CD4-positive, alpha-beta T cell treated with Interleukin-6 at 100 ng/mL for 8 hours (primary cell): Measurements from ENCODE around the gene GH1.
"Not testable (repeated sequence)": the region's sequence is repeated elsewhere in the genome, so short reads cannot be mapped to it uniquely, and the experiment has no call there.

Source experiments
- DNase-seq: peaks from one replicate; pipeline ENCODE4 v3.0.0-alpha.2; 2020; ENCODE audit warnings: mixed read lengths, low spot score

The GH1 gene

DNA sequence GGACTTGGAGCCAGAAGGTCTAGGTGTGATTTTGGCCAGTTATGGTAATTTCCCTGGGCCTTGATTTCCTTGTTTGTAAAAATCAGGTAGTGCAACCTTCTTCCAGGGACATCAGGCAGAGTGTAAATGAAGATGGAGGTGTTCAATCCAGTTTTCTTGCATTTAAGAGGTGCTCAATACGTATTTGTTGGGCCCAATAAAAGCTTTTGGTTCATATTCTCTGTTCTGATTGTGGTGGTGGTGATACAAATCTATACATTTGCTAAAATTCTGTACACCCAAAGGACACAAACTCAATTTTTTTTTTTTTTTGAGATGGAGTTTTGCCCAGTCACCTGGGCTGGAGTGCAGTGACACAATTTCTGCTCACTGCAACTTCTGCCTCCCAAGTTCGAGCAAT, 7.5 kb upstream of the GH1 start:
- no peak for DNase-seq

DNA sequence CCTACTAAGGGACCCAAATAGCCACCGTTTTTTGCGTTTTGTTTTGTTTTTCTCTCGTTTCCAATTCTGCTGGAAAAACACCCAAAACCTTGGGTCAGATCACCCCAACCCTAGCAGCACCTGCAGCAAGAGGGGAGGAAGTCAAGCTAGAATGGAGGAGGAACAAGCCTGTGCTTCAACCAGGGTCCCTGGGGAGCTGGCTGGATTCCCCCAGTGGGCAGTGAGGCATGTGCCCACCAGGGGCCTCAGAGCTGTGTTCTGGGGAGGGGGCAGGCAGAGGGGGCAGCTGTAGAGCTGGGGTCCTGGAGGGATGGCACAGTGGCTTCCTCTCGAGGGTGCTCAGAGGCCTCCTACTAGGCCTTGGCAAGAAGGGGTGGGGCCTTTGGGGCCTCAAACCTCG, 7.0 kb upstream of the GH1 start:
- no peak for DNase-seq

DNA sequence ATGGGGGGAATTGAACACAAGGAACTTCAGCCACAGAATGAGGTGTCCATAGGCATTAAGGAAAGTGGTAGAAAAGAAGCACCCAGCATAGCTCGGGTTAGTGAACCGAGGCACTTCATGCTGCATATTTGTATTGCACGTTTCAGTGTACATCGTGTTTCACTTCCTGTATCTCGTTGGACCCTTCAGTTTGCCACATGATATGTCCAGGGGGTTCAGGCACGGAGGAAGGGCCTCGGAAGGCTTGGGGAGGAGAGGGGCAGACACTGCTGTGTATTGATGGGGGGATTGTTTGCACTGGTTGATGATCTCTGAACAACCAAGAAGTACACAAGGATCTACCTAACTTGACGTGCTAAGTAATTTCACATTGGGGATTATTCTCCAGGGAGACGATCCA, 3.8 kb upstream of the GH1 start:
- not testable (repeated sequence) for DNase-seq

DNA sequence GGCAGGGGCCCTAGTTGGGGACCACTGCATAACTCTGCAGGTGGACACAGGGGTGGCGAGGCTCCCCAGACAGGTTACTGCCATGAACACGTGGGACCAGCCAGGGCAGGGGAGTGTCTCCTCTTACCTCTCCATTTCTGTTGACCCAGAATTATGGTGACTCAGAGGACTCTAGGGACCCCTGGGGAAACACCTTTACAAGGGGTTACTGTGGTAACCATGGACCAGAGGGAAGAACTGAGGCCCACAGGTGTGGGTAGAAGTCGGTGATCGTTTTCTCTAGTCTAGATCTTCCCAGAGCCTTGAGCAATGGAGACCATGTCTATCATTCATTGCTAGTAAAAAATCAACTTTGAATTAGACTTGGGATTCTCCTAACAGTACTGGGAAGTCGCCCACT, 2.1 kb upstream of the GH1 start:
- not testable (repeated sequence) for DNase-seq

DNA sequence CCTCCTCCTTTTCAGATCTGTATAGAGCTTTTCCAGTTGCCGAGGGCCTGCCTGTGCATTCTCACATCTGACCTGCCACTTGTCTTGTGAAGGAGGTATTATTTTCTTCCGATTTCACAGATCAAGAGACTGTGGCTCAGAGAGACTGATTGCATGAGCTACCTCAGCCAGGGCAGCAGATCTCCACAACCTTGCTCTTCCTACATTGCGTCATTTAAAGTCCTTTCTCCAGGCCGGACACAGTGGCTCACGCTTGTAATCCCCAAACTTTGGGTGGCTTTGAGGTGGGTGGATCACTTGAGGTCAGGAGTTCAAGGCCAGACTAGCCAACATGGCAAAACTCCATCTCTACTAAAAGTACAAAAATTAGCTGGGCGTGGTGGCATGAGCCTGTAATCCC, 1.4 kb upstream of the GH1 start:
- not testable (repeated sequence) for DNase-seq

DNA sequence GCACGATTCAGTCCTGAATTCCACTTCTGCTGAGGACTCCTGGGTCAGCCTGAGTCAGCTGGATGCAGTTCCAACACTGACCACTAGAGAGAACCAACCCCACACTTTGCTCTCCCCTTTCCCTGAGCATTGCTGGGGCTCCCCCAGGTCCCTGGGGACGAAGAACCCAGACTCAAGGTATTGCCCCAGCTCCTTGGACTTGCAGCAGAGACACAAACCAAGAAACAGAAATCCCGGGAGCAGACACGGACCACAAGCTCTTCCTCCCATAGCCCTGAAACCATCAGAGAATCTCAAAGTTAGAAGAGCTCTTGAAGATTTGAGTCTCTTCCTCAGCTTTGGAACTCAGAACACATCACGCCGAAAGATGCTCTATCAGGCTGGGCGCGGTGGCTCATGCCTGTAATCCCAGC, 678 bp upstream of the GH1 start:
- DNase-seq: peak; percentile 75

DNA sequence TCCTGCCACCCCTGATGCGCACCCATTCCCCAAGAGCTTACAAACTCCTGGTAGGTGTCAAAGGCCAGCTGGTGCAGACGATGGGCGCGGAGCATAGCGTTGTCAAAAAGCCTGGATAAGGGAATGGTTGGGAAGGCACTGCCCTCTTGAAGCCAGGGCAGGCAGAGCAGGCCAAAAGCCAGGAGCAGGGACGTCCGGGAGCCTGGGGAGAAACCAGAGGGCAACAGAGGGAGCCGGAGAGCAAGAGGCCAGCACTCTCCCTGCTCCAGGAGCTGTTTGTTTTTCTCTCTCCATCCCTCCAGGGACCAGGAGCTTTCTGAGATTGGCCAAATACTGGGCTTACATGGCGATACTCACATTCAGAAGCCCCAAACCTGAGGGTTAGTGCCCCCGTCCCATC, 334 bp downstream of the GH1 start:
- no peak for DNase-seq

DNA sequence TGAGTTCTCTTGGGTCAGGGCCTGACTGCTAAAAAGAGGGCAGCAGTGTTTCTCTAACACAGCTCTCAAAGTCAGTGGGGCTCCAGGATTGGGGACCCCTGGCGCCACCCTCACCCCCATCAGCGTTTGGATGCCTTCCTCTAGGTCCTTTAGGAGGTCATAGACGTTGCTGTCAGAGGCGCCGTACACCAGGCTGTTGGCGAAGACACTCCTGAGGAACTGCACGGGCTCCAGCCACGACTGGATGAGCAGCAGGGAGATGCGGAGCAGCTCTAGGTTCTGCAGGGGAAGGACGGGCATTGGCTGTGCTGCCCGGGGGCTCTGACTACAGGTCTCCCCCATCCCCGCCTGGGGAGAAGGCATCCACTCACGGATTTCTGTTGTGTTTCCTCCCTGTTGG, 993 bp downstream of the GH1 start:
- DNase-seq: no peak

DNA sequence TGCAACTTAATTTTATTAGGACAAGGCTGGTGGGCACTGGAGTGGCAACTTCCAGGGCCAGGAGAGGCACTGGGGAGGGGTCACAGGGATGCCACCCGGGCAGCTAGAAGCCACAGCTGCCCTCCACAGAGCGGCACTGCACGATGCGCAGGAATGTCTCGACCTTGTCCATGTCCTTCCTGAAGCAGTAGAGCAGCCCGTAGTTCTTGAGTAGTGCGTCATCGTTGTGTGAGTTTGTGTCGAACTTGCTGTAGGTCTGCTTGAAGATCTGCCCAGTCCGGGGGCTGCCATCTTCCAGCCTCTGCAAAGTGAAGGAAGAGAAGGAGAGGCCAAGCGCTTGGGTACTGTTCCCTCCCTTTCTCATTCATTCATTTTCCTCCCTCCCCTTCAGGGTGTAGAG, 1.4 kb downstream of the GH1 start:
- DNase-seq: not testable (repeated sequence)

DNA sequence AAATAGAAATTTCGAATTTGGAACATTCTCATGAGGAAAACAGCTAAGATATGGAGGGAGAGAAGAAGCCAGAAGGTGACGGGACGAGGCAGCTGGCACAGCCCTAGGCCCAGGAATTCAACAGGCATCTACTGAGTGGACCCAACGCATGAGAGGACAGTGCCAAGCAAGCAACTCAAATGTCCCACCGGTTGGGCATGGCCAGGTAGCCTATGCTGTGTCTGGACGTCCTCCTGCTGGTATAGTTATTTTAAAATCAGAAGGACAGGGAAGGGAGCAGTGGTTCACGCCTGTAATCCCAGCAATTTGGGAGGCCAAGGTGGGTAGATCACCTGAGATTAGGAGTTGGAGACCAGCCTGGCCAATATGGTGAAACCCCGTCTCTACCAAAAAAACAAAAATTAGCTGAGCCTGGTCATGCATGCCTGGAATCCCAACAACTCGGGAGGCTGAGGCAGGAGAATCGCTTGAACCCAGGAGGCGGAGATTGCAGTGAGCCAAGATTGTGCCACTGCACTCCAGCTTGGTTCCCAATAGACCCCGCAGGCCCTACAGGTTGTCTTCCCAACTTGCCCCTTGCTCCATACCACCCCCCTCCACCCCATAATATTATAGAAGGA, 2.0 kb downstream of the GH1 start:
- no peak for DNase-seq

DNA sequence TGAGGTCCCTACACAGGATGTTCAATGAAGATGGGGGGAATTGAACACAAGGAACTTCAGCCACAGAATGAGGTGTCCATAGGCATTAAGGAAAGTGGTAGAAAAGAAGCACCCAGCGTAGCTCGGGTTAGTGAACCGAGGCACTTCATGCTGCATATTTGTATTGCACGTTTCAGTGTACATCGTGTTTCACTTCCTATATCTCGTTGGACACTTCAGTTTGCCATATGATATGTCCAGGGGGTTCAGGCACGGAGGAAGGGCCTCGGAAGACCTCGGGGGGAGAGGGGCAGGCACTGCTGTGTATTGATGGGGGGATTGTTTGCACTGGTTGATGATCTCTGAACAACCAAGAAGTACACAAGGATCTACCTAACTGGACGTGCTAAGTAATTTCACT, 2.9 kb downstream of the GH1 start:
- not testable (repeated sequence) for DNase-seq

DNA sequence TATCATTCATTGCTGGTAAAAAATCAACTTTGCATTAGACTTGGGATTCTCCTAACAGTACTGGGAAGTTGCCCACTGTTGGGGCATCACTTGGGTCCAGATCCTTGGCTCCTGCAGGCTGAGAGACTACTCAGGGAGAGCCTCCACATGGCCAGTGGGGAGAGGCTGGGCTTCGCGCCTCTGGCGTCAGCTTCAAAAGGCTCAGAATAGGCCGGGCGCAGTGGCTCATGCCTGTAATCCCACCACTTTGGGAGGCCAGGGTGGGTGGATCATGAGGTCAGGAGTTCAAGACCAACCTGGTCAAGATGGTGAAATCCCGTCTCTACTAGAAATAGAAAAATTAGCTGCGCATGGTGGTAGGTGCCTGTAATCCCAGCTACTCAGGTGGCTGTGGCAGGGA, 4.2 kb downstream of the GH1 start:
- no peak for DNase-seq

DNA sequence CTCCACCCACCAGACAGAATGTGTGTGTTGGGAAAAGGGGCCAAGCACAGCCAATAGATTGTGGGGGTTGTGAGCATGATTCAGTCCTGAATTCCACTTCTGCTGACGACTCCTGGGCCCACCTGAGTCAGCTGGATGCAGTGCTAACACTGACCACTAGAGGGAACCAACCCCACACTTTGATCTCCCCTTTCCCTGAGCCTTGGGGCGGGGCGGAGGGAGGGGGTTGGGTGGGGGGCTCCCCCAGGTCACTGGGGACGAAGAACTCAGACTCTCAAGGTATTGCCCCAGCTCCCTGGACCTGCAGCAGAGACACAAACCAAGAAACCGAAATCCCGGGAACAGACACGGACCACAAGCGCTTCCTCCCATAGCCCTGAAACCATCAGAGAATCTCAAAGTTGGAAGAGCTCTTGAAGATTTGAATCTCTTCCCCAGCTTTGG, 7.0 kb downstream of the GH1 start:
- peak; percentile 33 for DNase-seq

DNA sequence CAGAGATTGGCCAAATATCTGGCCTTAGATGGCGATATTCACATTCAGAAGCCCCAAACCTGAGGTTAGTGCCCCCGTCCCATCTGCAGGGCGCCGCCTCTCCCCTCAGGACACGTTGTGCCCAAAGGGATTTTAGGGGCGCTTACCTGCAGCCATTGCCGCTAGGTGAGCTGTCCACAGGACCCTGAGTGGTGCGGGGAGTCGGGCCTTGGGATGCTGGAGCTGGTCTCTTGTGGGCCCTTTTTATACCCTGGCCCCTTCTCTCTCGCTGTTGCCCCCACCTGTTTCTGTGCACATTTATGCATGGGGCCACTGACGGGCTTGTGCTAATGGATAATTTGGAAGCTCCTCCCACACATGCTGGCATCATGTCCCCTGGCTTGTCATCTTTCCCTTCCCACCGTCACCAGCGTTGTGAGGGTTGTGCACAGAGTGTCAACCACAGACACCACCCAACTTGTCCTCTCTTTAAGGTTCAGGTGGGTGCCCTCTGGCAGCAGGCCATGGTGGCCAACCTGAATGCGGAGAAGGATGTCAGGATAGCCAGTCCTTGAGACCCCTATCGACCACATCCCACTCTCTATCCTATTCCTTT, 7.5 kb downstream of the GH1 start, which contains the start of gene CSHL1:
TSS of gene CSHL1 (minus strand) at position 218 of the 595 bp plus-strand sequence. CDS start at position 156, 62 bp downstream.
- no peak for DNase-seq

DNA sequence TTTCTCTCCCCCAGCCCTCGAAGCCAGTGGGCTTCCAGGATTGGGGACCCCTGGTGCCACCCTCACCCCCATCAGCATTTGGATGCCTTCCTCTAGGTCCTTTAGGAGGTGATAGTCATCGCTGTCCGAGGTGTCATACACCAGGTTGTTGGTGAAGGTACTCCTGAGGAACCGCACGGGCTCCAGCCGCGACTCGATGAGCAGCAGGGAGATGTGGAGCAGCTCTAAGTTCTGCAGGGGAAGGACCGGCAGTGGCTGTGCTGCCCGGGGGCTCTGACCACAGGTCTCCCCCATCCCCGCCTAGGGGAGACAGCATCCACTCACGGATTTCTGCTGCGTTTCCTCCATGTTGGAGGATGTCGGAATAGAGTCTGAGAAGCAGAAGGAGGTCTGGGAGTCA, 8.5 kb downstream of the GH1 start:
- DNase-seq: no peak

DNA sequence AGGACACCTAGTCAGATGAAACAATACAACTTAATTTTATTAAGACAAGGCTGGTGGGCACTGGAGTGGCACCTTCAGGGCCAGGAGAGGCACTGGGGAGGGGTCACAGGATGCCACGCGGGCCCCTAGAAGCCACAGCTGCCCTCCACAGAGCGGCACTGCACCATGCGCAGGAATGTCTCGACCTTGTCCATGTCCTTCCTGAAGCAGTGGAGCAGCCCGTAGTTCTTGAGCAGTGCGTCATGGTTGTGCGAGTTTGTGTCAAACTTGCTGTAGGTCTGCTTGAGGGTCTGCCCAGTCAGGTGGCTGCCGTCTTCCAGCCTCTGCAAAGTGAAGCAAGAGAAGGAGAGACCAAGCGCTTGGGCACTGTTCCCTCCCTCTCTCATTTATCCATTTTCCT, 9.1 kb downstream of the GH1 start:
- not testable (repeated sequence) for DNase-seq

DNA sequence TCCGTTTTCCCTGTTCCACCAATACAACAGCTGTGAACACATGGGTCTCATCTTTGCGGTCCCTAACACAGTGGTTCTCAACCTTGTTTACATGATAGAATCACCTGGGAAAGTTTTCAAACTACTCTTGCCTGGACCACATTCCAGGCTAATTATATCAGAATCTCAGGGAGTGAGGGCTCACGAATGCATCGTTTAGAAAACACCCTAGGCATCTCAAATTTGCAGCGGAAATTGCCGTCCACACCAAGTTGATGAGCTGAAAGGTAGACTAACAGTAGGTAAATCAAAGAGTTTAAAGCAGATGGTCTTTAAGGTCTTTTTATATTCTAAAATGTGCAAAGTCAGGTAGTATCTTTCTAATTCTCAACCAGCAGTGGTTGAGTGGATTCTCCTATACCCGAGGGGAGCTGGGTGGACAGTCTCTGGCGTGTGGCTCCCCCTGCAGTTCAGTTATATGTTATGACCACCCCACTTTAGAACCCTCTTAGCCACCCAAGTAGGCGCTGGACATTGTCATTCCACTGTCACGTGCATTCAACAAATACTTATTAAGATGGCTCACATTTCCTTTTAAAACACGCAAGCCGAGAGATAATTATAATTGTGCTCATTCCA, 11.4 kb downstream of the GH1 start:
- DNase-seq: not testable (repeated sequence)

DNA sequence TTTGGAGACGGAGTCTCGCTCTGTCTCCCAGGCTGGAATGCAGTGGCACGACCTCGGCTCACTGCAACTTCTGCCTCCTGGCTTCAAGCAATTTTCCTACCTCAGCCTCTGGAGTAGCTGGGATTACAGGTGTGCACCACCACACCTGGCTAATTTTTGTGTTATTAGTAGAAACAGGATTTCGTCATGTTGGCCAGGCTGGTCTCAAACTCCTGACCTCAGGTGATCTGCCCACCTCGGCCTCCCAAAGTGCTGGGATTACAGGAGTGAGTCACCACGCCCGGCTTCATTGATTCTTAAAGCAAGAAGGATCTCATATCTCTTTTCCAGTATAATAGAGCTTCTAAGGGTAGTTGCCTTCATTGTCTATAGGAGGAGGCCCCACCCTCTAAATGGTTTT, 13.8 kb downstream of the GH1 start:
- not testable (repeated sequence) for DNase-seq

DNA sequence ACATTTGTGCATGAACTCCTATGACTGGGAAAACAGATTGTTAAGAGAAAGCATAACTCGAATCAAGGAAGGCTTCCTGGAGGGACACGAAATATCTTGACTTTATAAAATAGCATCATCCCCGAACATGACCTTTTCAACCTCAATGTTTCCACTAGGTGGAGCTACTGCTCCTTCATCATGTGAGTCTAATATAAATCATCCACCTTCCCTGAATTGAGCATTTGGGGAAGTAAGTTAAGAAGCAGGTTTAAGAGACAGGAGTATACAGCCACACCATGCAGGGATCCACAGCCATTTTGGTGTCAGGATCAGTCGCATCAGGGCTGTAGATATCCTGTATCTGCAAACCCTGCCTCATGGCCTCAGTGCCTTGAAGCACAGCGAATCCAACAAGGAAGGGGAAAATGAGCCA, 14.8 kb downstream of the GH1 start:
- not testable (repeated sequence) for DNase-seq

DNA sequence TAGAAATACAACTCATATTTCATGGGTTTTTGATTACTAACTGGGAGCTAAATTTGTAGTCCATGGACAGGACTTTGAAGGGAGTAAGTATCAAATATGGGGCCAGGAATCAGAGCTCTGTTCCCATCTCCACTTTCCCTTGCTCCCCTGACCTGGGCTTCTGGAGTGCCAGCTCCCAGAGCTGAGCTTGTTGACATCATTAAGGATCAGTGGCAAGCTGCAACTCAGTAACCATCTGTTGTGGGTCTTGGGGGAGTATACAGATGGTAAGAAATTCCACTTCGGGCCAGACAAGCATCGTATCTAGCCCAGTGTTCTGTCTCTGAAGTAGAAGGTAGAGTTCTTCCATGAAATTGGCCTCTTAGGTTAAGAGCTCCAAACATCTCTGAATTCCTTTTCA, 16.7 kb downstream of the GH1 start:
- DNase-seq: not testable (repeated sequence)

DNA sequence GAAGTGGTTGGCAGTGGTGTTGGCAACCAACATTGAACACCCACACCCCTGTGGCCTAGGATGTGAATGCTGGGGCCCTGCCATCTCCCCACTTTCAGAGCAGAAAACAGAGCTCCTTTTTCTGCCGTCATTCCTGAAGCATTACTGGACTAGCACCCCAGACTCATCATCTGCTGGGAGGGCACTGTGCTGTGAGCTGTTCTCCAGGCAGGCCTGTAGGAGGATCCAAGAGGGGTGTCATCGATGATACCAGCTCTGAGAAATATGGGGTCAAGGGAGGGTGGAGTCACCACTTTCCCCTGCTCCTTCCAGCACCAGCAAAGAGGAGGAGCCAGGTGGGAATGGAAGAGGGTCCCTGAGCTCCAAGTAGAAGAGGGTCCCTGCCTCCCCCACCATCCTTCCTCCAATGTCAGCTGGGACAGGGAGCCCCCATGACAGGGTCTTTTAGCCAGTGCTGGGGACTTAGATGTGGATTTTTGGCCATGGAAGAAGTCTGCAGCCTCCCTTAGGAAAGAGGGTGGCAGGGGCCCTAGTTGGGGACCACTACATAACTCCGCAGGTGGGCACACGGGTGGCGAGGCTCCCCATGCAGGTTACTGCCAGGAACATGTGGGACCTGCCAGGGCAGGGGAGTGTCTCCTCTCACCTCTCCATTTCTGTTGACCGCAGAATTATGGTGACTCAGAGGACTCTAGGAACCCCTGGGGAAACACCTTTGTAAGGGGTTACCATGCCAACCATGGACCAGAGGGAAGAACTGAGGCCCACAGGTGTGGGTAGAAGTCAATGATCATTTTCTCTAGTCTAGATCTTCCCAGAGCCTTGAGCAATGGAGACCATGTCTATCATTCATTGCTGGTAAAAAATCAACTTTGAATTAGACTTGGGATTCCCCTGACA, 19.5 kb downstream of the GH1 start:
- peak; percentile 37 for DNase-seq
